Amniotic epithelial cell (primary cell): ENCODE measurements around the gene SETD7.

Source experiments
- DNase-seq: peaks from one replicate; pipeline ENCODE4 v3.0.0-alpha.2; 2010; ENCODE audit warnings: low read depth

SETD7 gene

DNA sequence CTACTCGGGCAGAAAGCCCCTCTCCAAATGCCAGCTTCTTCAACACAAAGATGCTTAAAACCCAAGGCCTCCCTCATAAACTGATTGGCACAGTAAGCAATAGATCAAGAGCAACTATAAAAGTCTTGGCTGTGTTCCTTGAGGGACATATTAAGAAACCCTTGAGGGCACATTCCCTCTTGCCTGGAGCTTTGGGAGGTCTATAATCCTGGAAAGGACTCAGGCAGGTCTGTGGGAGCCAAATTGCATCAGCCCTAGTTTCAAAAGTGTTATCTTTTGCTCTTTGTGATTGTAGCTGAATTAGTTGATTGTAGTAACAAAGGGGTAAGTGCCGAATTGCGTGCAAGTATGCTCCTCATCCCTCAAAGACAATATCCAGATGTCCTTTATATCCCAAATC is 18.6 kb upstream of the SETD7 start:
- no peak for DNase-seq

DNA sequence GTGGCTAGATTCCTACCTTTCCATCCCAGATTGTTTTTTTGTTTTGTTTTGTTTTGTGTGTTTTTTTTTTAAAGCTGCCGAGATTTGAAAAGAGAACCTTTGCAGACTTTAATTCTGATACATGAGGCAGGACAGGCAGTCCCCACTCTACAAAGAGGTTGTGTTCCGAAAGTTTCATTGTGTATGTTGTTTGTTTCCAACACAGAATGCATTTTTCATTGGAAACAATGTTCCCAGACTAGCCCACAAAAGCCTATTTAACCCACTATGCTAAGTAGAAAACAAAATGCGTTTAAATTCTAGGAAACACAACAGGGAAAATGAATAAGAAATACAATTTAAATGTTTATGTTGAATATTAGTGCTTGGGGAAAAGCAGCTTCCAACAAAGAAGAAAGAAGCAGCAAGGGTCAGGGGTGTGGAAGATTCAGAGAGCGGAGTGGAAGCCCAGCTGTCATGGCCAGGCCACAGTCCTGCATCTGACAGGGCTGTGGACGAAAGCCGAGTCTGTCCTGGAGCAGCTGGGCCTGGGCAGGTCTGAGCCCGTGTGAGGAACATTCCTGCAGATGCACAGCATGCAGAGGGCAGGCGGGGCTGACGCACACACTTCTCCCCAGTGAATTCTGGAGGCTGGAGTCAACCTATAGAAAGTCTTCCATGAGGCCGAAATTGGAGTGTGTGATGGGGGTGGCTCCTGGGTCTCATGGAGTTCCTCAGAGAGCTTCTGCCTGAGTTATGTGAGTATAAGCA is 12.4 kb upstream of the SETD7 start:
- no peak for DNase-seq

DNA sequence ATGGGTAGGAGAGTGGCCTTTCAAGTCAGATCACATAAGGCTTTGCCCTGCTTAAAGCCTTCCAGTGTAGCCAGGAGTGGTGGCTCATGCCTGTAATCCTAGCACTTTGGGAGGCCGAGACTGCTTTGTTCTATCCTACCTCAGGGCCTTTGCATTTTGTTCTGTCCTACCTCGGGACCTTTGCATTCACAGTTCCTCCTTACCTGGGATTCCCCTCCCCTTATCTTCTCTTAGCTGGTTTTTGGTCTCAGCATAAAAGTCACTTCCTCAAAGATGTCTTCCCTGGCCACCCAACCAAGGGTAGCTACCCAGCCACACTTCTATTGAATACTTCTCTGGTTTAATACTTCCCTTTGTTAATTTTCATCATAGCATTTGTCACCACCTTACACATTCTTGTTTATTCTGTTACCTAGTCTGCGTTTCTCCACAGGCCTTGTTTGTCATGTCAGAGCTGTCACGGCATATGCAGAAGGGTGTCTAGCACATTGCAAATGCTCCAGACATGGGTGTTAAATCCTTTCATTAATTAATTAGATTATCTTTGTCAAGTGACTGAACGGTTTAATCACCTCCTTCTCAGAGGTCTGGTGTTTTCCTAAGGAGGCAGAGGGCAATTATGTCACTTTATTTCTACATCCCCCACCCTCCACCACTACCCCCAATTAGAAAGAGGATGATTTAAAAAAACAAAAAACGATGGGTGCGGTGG is 11.3 kb upstream of the SETD7 start:
- DNase-seq, result no peak

DNA sequence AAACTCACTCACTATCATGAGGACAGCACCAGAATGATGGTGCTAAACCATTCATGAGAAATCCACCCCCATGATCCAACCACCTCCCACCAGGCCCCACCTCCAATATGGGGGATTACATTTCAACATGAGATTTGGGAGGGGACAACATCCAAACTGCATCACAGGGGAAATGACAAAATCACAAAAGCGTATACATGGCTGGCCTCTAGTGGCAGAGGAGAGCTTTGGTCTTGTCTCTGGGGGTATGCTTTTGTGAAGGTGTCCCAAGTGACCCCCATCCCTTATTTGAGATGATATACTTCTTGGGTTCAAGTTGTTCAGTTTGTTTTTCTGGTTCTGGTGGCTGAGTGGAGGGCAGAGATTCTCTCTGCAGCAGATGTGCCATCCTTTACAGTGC is 8.5 kb upstream of the SETD7 start:
- no peak for DNase-seq

DNA sequence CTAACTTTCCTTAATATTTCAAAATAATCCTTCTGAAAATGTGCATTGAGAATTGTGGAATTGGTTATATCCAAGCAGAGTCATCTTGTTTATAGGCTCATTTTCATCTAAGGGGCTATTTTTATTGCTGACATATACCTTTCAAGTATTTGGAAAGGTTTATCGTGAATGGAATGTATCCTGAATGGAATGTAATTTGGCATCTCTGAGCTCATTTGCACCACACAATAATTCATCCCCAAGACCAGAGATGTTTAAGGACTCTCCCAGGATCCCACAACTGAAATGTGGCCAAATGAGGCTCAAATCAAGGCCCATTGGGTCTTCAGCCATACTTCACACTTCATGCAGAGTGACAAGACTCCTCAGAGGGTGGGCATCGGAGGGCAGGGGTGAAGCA is 7.5 kb upstream of the SETD7 start:
- DNase-seq, result no peak

GRCh38 chr4:139562839-139563238 is 6.8 kb upstream of the SETD7 start:
- no peak for DNase-seq

GRCh38 chr4:139562067-139562684 is 6.2 kb upstream of the SETD7 start:
- no peak for DNase-seq

- DNase-seq, result no peak
These were observed 4.5 kb upstream of the SETD7 start for GRCh38 chr4:139560406-139561104.

DNA sequence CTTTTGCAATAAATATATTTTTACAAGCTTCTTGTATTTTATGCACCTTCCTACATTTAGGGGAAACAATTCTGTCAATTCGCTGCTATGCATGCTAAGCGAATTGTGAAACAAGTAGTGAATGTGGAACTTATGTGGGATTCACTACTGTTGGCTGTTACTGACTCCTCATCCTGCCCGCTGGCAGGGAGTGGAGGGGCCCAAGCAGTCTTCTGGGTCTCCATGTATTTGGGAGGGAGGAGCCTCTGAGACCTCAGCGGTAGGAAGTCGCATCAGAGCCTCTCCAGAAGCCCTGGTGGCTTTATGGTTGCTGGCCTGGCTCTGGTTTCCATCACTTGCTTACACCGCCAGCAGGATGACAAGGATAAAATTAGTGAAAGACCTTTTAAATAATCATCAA is 3.7 kb upstream of the SETD7 start:
- no peak for DNase-seq

- DNase-seq, result no peak
These were observed 3.1 kb upstream of the SETD7 start for GRCh38 chr4:139559089-139559479.

DNA sequence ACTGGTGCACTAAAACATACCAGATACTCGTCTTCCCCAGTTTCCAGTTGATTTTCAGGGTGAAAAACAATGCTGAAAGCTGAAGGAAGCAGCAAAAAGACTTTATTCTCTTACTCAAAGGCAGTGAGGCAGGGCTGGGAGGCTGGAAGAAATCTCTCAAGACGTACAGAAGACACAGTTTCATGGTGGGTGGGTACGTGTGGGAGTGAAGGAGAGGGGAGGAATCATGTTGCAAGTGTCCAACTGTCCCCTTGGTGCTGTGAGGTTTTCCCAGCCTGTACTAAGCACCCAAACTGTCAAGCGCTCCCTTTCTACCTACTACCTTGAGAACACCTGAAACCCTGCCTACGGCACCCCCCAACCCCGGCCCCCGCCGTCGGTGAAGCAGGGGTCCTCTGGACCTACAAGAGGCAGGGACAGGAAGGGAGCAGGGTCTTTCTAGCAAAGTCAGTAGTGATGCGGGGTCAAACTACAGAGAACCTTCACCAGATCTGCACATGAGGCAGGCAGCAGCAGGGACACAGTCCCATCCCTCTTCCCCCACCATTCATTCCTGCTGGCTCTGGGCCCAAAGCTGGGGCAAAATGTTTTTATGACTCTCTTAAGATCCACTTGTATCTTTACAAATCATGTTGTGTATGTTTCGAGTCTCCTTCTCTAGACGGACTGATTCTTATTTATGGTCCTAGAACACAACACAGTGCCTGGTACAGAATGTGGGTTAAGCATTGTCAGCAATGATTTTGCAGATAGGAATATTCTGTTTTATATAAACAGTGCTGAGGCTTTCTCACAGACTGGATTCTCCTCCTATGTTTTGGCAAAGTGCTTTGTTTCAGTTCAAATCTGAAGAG is 2.4 kb upstream of the SETD7 start:
- peak; percentile 67 for DNase-seq

DNA sequence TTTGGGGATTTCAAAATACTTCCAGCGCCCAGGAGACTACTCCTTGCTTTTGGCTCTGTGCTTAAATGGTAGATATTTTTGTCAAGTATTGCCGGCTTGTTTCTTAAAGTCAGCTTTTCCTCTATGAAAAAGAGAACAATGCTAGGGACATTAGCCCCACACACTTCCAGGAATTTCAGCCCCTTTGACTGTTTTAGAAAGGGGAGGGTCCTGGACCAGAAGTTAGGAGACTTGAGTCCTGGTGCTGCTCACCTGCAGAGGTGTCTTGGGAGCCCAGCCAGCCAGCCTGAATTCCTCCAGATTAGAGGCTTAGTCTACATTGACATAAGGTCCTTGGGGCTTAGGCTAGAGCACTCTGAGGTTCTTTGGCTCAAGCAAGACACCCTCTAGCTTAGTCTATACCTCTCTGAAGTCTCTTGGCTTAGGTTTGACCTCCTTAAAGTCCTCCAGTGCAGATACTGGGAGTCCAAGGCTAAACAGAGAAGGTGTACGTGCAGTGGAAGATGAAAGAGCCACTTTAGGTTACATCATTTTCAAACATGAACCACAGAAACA is 1.6 kb upstream of the SETD7 start:
- no peak for DNase-seq

DNA sequence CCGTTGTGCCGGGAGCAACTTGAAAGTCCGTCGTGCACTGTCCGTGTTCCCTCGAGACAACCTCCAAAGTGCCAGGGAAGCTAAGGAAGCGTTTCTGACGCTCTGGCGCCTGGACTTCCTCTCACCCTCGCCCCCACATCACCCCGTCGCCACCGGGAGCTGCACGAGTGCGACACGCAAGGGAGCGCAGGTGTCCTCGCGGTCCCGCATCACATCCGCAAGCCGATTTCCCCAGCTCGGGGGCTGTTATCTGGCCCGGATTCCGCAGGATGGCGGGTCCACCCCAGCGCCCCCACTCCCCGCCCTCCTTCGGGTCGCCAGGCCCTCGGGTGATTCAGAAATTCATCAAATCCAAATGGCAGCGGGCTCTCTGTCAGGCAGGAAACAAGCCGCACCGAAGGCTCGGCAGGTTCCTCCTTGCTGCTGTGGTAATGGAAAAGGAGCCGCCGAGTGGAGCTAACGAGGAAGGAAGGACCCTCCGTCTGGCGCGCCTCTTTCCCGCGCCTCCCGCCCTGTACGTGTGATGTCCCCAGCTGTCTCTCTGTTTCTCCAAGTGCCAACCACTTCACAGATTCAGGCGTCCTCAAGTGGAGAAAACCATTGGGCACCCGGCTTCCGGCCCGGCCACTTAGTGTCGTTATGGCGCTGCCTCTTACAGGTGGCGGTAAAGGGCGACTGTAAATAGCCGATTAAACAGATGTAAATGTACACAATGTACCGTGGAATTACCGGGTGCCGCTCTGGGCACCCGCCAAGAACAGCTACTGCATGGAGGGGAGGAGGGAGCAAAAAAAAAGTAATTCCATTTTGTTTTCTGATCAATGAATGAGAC is 921 bp upstream of the SETD7 start:
- DNase-seq, result no peak

DNA sequence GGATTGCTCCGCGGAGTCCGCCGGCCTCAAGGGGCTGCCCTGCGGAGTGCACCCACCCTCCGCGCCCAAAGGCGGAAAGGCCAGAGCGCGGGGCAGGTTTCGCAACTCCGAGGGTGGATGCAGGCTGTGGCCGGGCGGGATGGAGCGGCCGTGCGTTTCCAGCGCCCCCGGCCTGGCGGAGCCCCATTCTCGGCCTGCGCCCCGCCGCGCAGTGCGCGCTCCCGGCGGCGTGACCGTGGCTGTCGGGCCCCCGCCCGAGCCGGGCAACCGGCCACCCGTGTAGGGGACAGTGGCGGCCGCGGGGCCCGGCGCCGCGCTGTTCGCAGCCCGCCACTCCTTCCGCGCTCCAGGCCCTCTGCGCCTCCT is 331 bp downstream of the SETD7 start:
- peak; percentile 35 for DNase-seq

DNA sequence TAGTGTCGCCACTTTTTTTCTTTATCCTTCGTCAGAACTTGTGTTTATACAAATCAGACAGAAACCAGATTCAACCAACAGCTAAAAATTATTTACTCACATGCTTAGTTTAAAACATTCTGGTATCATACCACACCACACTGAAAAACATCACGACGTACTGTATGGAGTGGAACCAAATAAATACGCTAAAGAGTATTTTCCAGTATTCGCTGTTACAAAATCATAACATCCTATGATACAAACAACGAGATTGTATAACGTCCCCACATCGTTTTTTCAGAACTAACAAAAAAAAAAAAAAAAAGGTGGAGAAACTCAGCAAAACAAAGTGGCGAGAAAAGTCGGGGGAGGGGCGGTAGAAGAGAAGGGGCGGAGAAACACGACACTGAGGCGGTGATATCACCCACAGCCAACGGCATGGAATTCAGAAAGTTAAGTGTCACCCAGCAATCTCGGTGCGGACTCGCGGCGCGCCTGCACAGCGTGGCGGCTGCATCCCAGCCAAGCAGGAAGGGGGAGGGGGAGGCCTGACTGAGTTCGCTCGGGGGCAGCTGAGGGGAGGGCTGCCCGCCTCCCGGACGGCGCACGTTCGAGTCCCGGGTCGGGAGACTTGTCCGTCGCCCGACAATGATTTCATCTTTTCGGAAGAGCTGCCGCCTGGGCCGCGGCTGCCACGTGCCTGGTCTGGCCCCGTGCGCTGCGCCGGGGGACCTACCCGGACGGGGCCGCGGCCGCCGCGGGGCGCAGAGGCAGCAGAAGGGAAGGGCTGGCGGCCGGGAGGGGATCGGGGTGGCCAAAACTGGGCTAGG is 920 bp downstream of the SETD7 start:
- DNase-seq, result peak; percentile 85

DNA sequence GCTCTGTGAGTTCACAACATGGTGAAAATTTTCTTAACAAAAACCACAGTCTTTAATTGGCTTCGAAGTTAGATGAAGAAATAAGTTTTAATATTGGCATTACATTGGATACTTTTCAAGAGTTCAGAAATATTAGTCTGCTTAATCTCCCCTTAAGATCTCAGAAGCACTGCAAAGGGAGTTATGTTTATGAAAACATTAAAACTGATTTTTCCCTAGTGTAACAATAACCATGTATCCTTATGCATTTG is 1.5 kb downstream of the SETD7 start:
- no peak for DNase-seq

DNA sequence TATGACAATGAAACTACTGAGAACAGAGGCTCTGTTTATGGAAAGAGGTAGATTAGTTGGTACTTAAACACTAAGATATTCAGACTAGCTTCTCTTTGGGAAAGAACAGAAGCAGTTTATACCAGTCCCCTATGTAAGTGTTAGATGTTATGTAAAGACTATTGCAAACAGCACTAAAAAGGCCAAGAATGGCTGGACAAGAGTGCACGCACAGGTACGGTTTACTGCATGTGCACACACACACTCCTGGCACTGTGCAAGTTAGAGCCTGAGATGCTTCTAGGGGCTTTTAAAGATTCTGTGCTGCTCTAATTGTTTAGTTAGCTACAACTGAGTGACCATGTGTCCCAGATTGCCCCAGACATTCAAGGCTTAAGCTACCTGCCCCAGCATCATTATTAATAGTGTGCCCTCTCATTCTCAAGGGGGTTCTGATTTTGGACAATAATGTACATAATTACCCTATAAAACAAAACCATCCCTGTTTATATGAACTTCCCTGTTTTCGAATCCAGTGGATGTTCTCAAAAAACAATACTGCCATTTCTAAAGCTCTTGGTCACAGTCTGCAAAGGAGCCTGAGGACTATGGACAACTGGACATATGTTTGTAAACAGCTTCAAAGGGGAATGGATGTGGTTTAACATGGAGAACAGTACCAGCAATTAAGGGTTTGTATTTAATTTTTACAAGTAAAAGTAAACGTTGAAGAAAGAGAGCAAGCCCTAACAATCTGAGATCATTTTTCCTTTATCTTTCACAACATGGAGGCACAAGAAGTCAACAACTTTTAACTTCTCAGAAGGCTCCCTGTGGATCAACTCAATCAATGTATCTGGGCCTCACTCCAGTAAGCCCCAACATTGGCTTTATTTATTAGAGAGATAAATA is 2.0 kb downstream of the SETD7 start:
- no peak for DNase-seq

DNA sequence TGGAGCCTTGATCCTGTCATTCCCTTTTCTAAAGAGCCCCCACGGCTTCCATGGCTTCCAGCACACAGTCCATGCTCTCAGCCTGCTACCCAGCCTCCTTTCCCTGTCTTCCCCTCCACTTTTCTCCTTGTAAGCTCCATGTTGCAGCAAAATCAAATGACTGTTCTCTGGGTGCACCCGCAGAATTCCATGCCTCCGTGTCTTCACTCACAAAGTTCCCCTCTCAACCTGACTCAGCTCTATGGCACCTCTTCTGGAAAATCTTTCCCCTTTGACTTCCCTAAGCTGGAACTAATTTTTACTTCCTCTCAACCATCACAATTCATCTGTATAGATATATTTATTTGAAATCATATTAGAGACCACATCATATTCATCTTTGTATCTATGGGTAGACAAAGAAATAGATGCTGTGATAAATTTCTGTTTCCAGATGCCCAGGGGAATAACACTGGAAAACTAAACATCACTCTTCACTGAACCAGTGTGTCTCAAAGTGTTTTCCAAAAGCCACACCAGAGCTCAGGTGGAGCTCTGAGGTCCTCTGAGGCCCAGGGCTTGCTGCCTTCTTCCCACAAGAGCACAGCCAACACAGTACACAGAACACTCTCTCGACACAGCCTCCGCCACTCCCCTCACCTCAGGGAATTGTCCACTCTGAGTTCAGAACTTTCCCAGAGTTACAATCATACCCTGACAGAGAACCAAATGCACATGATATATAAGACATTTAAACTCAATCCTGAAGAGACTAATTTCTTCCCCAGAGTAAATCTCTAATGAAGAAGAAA is 3.3 kb downstream of the SETD7 start:
- peak; percentile 75 for DNase-seq
